Thyroid gland (tissue), 4 donors: Measurements from ENCODE around the gene COBLL1. TPM values are rescaled to one million over a fixed set of nuclear protein-coding genes. Genes with fewer than 3 reads are reported as not detected.

Experiments used
- DNase-seq, 2 donors: peaks; one replicate each; pipeline ENCODE4 v3.0.0-alpha.2; 2019
- H3K27ac ChIP-seq, 3 donors: fragments of 200-600 bp; sonication (generic); 1 replicate in 2 of 3; 2 replicates in 1 of 3; pipeline ENCODE4 v1.5.1; 2016 to 2019; ENCODE audit warnings: mild to moderate bottlenecking in 1 of 3, moderate library complexity in 1 of 3
- H3K27me3 ChIP-seq: fragments of 200-600 bp; sonication (generic); one replicate; pipeline ENCODE4 v1.5.1; 2019
- H3K36me3 ChIP-seq, 2 donors: fragments of 200-600 bp; sonication (generic); one replicate each; pipeline ENCODE4 v1.5.1; 2016 to 2019
- H3K4me1 ChIP-seq, 2 donors: fragments of 200-600 bp; sonication (generic); one replicate each; pipeline ENCODE4 v1.5.1; 2017 to 2019
- H3K4me3 ChIP-seq, 3 donors: fragments of 200-600 bp; sonication (generic); replicated peaks in 1 of 3; 1 replicate in 2 of 3; 2 replicates in 1 of 3; pipeline ENCODE4 v1.5.1; 2016; ENCODE audit warnings: mild to moderate bottlenecking in 1 of 3
- H3K9me3 ChIP-seq: fragments of 200-600 bp; sonication (generic); one replicate; pipeline ENCODE4 v1.5.1; 2017
- CTCF ChIP-seq, 6 experiments: fragments of 200-600 bp in 3 of 6; fragments of 450-650 bp in 3 of 6; sonication (generic) in 3 of 6; IDR thresholded peaks; one replicate each; pipeline ENCODE4 v1.5.1; 2016 to 2019; ENCODE audit warnings: antibody characterized with exemption in 6 of 6, mild to moderate bottlenecking in 2 of 6, inconsistent platforms in 1 of 6, moderate library complexity in 1 of 6
- POLR2A ChIP-seq, 2 donors: fragments of 450-650 bp; IDR thresholded peaks; one replicate each; pipeline ENCODE4 v1.6.1; 2017; ENCODE audit warnings: antibody characterized with exemption in 2 of 2, mild to moderate bottlenecking in 2 of 2, moderate library complexity in 1 of 2
- WGBS, 2 donors: methylation state at CpG; one replicate each; pipeline ENCODE4 v1.1.5; 2017; 5-methylcytosine and 5-hydroxymethylcytosine counted together
- intact Hi-C: fragments of 100-400 bp; cut with DNase I; formaldehyde crosslinking; loops from one replicate; pipeline ENCODE4 v1.15.1; 2023
- total RNA-seq, 4 donors: library from RNA; depleted of rRNA; stranded (reverse); fragments of >200 nt; gene quantifications; one replicate each; pipeline ENCODE4 v1.2.3, GENCODE V29; 2016

COBLL1 gene
- total RNA-seq, 4 donors from 2014 or later: 41.8 to 90.8 (median 76.9) TPM

GRCh38 chr2:164739966-164740365 lies 101.7 kb downstream of the COBLL1 start:
- DNase-seq: no peak
- intact Hi-C loops: loop anchor here (5.0 kb wide), 1 partner anchor 177 kb away; no protein-coding TSS in a partner anchor
- no peak overlapping the region for H3K4me3 ChIP-seq
- H3K9me3 ChIP-seq: no peaks in the 10 kb centered on the region
- no peak for TF ChIP-seq POLR2A (IDR thresholded peaks at IDR 0.05)
- 59 to 82% methylated on average over 3 of the region's 3 CpGs for WGBS, 2 donors
- no peaks in the 10 kb centered on the region for H3K36me3 ChIP-seq
- H3K27me3 ChIP-seq: no peaks in the 10 kb centered on the region
- peaks cover 8 to 11% of the 10 kb centered on the region in 2 donors for H3K4me1 ChIP-seq
- H3K27ac ChIP-seq: no peak overlapping the region

GRCh38 chr2:164737612-164738081 lies 104.0 kb downstream of the COBLL1 start:
- peak; percentile 61 to 69 for DNase-seq
- Histone ChIP-seq H3K4me1 (peaks cover 15 to 20% of the 10 kb centered on the region in 2 donors), H3K27me3 (no peaks in the 10 kb centered on the region), H3K27ac (no peak overlapping the region), H3K9me3 (no peaks in the 10 kb centered on the region), H3K36me3 (no peaks in the 10 kb centered on the region), H3K4me3 (no peak overlapping the region)
- WGBS, 2 donors: 3 to 6% methylated on average over 9 of the region's 9 CpGs
- intact Hi-C loops: loop anchor here (5.0 kb wide), 1 partner anchor 180 kb away; no protein-coding TSS in a partner anchor
- TF ChIP-seq POLR2A (IDR thresholded peaks at IDR 0.05): no peak
- peak; percentile 49 to 88 (median 67) for TF ChIP-seq CTCF (IDR thresholded peaks at IDR 0.05)

DNA sequence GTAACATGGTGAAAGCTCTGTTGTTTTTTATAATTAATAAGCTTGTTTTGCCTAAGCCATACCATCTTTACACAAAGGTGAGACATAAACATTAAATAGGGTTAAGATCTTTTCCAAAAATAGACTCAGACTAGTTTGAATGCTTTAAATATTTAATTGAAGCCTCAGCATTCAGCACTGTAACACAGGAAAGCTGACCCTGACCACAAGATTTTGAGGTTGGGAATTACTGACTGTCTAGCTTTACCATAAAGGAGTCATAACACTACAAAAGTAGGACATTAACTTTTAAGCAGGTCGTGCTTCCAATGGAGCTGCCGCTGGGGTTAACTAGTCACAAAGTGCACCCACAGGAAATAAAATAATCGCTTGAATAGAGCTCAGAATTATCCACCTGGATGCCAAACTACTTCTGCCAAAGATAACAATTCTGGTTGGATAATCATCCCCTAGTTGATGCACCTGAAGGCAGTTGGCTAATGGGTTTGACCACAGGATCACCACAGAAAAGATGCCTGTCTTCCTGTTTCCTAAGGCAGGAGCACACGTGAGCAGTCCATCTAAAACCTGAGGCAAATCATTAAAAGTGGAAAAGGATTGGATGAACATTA lies 106.2 kb downstream of the COBLL1 start:
- intact Hi-C loops: loop anchor here (5.0 kb wide), 1 partner anchor 182 kb away; no protein-coding TSS in a partner anchor
- DNase-seq: peak in 1 of 2 donors; percentile 31
- no peak for TF ChIP-seq POLR2A (IDR thresholded peaks at IDR 0.05)
- no peak for TF ChIP-seq CTCF (IDR thresholded peaks at IDR 0.05)
- Histone ChIP-seq H3K36me3 (no peaks in the 10 kb centered on the region), H3K27me3 (no peaks in the 10 kb centered on the region), H3K4me3 (no peak overlapping the region), H3K4me1 (peaks cover 15 to 20% of the 10 kb centered on the region in 2 donors), H3K27ac (peak overlapping the region in 1 of 3 donors; percentile 72), H3K9me3 (no peaks in the 10 kb centered on the region)
- 24 to 40% methylated on average over 4 of the region's 4 CpGs for WGBS, 2 donors

DNA sequence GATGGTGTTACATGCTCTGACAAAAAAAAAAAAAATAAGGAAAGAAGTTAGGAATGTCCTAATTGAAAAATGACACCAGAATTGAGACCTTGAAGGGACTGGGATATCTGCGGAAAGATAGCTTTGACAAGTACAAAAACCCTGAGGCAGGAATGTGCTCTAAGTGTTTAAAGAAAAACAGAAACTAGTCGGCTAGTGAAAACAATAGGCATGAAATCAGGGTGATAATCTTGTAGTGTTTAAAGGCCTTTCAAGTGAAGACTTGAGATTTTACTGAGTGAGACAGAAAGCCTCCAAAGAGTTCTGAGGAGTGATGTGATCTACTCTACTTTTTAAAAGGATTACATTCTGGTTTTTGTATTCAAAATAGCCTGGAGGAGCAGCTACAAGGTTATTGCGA lies 107.4 kb downstream of the COBLL1 start:
- no peaks in the 10 kb centered on the region for H3K27me3 ChIP-seq
- H3K4me1 ChIP-seq: peaks cover 15 to 20% of the 10 kb centered on the region in 2 donors
- DNase-seq: no peak
- H3K4me3 ChIP-seq: no peak overlapping the region
- intact Hi-C loops: no loop called here
- no peaks in the 10 kb centered on the region for H3K36me3 ChIP-seq
- H3K9me3 ChIP-seq: no peaks in the 10 kb centered on the region
- 32 to 33% methylated on average over 3 of the region's 3 CpGs for WGBS, 2 donors
- peak in 2 of 6 experiments; percentile 37 to 49 for TF ChIP-seq CTCF (IDR thresholded peaks at IDR 0.05)
- TF ChIP-seq POLR2A (IDR thresholded peaks at IDR 0.05): no peak
- H3K27ac ChIP-seq: peak overlapping the region; percentile 69 to 73 (median 72)

DNA sequence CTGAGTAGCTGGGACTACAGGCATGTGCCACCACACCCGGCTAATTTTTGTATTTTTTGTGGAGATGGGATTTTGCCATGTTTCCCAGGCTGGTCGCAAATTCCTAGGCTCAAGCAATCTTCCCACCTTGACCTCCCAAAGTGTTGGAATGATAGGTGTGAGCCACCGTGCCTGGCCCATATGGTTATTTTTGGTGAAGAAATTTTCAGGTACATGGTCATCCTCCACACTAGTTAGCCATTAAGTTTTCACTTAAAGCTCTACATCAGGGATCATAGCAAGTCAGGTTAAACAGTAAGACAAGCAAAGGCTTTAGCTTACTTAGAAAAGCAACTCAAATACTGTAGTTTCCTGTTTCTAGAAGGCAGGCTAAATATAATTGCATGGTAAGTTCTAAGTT lies 116.1 kb downstream of the COBLL1 start:
- WGBS, 2 donors: 74 to 100% methylated on average over 3 of the region's 3 CpGs
- Histone ChIP-seq H3K27me3 (no peaks in the 10 kb centered on the region), H3K36me3 (no peaks in the 10 kb centered on the region), H3K4me3 (no peak overlapping the region), H3K9me3 (no peaks in the 10 kb centered on the region), H3K4me1 (no peaks in the 10 kb centered on the region), H3K27ac (no peak overlapping the region)
- DNase-seq: no peak
- no peak for TF ChIP-seq CTCF (IDR thresholded peaks at IDR 0.05)
- no peak for TF ChIP-seq POLR2A (IDR thresholded peaks at IDR 0.05)
- intact Hi-C loops: no loop called here
